Breast epithelium (tissue), 3 donors: Measurements from ENCODE around the gene ARHGAP44.
"Not testable (repeated sequence)": the region's sequence is repeated elsewhere in the genome, so short reads cannot be mapped to it uniquely, and the experiment has no call there.

ENCODE experiments used
- POLR2A ChIP-seq: fragments of 450-650 bp; IDR thresholded peaks from one replicate; pipeline ENCODE4 v1.6.1; 2016; ENCODE audit warnings: antibody characterized with exemption, mild to moderate bottlenecking, moderate library complexity
- POLR2AphosphoS5 ChIP-seq, 3 donors: sonication (generic); formaldehyde crosslinking; IDR thresholded peaks; one replicate each; pipeline ENCODE4 v1.6.1; 2017; ENCODE audit warnings: antibody characterized with exemption in 3 of 3
- TF ChIP-seq, protein P1 (sequence below), 3 donors: fragments of 450-650 bp; IDR thresholded peaks; one replicate each; pipeline ENCODE4 v1.5.1; 2016 to 2017; ENCODE audit warnings: antibody characterized with exemption in 3 of 3, mild to moderate bottlenecking in 3 of 3, moderate library complexity in 3 of 3

DNA sequence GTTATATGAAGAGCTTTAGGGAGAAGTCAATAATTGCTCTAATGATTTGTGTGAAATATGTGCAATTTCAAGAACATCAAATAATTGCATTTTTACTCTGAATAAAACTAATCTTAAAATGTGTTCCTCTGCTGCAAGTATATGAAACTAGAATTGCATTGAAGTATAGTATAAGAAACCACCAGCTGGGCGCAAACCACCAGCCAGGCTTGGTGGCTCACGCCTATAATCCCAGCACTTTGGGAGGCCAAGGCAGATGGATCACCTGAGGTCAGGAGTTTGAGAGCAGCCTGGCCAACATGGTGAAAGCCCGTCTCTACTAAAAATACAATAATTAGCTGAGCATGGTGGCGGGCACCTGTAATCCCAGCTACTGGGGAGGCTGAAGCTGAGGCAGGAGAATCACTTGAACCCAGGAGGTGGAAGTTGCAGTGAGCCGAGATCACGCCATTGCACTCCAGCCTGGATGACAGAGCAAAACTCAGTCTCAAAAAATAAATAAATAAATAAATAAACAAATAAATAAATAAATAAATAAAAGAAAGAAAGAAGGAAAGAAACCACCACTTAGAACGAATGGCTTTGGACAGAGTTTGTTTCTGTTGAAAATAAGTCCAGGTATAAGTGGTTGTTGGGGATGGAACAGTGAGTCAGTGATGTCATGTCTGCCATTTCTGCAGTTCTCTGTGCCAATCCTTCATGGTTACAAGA lies 84.3 kb downstream of the ARHGAP44 start:
- TF ChIP-seq, protein P1, sequence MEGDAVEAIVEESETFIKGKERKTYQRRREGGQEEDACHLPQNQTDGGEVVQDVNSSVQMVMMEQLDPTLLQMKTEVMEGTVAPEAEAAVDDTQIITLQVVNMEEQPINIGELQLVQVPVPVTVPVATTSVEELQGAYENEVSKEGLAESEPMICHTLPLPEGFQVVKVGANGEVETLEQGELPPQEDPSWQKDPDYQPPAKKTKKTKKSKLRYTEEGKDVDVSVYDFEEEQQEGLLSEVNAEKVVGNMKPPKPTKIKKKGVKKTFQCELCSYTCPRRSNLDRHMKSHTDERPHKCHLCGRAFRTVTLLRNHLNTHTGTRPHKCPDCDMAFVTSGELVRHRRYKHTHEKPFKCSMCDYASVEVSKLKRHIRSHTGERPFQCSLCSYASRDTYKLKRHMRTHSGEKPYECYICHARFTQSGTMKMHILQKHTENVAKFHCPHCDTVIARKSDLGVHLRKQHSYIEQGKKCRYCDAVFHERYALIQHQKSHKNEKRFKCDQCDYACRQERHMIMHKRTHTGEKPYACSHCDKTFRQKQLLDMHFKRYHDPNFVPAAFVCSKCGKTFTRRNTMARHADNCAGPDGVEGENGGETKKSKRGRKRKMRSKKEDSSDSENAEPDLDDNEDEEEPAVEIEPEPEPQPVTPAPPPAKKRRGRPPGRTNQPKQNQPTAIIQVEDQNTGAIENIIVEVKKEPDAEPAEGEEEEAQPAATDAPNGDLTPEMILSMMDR (IDR thresholded peaks at IDR 0.05) = not testable (repeated sequence)
- not testable (repeated sequence) for TF ChIP-seq POLR2A; POLR2AphosphoS5 (IDR thresholded peaks at IDR 0.05)
